GM18858 (cell line): Measurements from ENCODE around the gene LPCAT1.

Source experiments
- ATAC-seq: cut with Tn5 transposase; IDR thresholded peaks from one replicate; pipeline ENCODE4 v1.9.1; 2021; ENCODE audit not compliant: unreplicated experiment

The LPCAT1 gene

DNA sequence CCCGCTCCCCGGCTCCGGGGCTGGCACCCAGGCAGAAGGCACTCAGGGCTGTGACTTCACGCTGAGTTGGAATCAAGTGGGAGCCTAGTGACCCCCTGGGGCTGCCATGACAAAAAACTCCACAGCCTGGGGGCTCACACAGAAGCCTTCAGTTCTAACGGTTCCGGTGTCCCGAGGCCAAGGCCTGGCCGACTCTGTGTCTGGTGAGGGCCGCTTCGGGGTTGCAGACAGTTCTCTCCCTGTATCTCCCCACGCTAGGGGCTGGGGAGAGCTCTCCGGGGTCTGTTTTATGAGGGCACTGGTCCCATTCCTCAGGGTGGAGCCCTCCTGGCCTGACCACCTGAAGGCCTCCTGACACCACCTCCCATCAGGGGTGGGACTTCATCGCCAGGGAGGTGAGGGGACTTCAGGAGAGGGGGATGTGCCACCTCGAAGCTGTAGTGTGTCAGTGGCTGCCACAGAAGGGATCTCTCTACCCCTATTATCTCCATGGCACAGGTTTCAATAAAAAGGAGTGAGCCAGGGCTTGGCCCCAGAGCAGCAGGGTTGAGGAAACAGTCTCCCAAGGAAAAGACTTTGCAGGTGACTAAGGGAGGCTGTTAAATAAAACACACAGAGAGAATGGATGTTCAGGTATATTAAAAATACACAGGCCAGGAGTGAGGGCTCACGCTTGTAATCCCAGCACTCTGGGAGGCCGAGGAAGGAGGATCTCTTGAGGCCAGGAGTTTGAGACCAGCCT lies 77.0 kb downstream of the LPCAT1 start:
- ATAC-seq, result no peak

DNA sequence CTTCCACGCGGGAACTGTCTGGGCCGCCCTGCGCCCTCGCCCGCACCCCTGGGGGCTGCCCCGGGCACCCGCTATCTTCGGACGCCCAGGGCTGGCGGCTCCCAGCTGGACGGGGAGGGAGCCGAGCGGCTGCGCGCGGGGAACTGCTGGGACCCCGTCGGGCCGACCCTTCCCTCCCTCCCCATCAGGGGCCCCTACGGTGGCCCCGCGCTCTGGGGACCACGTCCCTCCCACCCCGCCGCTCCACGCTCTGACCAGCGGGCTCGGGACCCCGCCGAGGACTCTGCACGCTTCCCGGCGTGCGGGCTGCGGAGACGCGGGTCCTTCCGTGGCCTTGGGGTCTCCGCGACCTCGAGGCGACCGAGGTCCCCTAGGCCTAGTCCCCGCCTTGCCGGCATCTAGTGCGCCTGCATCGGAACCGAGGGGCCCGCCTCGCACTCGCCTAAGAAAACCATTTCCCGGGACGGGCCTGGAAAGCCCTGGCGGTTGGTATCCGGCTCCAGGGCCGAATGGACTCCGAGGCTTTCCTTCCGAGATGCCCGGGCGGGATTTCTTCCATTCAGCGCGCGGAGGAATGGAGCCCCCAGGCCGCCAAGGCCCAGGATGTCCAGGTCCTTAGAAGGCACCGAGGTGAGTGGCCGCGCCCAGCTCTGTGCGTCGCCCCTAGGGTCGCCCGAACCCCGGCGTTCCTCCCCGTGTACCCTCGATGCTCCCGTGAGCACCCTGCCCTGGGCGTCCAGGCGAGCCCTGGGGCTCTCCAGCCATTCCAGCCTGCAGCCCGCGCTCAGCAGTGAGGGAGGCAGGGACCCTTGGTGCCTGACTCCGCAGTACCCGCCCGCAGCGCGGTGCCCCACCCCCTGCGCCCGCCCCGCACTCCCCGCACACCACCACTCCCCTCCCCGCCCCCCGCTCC lies 77.8 kb downstream of the LPCAT1 start:
- no peak for ATAC-seq

DNA sequence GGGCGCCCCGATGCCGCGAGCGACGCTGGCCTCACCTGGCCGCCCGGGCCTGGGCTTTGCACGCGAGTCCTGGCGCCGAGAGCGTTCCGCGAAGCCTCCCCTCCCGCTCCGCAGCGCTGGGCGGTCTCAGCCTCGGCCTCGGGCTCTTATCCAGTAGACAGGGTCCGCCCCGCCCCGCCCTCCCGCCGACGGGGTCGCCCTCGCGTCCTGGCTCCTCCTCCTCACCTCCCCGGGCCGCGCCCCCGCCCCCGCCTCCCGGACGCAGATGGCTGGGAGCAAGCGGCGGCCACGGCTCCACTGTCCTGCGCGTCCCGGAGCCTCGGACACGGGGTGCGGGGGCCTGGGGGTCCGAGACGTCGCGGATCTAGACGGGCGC lies 78.5 kb downstream of the LPCAT1 start, which contains the start of gene SLC6A3:
Gene SLC6A3, minus strand, starts transcription at position 128 of the 376 bp plus-strand sequence. CDS start 2,243 bp downstream, outside the sequence.
- no peak for ATAC-seq

DNA sequence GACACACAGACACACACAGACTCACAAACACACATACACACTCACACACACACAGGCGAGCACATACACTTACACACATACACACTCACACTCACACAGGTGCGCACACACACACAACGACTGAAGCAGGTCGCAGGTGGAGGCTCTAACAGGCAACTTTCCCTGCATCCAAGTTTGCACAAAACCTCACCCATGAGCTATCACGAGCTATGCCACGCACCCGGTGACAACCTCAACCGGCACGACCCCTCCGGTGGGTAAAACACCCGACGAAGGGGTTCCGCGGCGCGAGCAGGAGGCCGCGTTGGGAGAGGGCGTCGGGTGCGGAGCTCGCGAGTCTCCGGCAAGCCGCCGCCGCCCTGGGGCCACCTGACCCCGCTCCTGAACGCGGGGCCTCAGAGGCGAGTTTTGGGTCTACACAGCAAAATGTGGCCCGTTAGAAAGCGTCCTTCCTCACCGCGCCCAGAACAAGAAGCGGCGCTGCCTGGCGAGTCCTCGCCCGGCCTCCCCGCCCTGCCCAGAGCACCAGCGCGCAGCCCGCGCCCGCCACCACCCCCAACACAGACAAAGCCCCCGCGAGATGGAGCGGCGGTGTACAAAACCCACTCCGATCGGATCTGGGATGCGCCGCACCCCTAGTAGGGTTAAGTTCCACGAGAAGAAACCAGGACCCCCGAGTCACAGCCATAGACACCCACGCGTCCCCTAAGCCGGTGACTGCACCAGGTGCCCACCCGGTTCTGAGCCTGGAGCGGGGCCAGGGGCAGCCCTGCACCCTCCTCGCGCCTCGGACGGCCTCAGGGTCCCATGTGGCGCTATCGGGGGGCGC lies 79.2 kb downstream of the LPCAT1 start:
- no peak for ATAC-seq

DNA sequence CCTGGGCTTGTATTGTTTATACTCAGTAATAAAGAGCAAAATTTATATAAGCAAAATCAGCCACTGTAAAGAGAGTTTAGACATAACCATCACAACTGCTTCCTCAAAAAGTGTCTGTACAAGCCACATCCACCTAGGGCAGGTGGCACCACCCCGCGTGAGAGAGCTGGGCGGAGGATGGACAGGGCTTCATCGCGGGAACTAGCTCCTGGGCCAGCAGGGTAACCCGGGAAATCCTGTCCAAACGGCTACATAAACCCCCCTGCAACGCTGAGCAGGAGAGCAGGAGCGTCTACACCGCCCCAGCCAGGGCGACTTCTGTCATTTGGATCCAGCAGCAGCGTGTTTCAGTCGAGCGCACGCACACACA lies 79.8 kb downstream of the LPCAT1 start:
- ATAC-seq, result no peak

DNA sequence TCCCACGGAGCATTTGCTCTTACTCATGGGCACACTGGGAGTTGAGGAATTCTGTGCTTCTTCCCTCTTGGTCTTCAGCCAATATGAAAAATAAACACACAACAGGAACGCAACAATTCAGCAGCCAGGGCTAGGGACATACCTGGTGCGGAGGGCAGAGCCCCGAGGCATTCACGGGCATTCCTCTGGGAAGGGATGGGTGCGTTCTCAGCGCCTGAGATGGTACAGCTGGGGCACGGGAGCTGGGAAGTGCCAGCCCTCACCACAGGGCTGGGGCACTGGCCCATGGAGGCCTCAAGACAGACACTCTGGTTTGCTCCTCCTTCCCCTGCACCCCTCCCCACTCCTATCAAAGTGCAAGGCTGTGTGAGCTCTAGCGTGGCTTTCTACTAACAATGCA lies 80.6 kb downstream of the LPCAT1 start:
- no peak for ATAC-seq

DNA sequence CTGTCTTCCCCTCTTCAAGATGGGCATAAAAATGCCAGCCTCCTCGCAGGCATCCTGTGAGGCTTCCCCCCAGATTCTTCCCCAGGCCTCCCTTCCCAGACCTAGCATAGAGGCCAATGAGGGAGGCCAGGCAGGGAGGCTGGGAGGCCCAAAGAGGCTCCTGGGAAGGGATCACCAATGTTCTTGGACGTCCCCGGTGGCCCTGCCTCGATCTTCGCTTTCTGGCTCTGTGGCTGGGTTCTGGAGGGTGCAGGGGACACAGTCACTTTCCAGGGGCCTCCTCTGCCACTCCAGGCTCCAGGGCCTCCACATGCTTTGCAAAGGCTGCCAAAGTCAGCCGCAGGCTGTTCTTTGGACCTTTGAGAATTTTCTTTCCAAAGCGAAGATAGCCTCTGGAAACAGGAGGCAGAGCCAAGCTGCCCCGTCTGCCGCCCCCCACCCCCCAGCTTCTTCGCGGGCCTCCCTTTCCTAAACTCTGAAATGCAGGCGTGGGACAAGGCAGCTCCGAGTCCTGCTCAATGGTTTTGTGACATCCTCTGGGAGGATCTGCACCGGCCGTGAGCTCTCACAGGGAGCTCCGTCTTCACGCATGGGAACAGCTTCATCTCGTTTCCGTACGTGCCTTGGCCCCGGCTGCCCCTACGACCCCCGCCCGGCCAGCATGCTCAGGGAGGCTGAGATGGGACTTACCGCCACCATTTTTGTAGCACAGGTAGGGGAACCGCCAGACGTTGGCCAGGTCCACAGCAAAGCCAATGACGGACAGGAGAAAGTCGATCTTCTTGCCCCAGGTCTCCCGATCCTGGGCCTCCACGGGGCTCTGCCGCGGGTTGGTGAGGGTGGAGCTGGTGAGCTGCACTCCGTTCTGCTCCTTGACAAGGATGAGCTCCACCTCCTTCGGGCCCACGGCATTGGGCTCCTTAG lies 81.3 kb downstream of the LPCAT1 start:
- ATAC-seq, result no peak

DNA sequence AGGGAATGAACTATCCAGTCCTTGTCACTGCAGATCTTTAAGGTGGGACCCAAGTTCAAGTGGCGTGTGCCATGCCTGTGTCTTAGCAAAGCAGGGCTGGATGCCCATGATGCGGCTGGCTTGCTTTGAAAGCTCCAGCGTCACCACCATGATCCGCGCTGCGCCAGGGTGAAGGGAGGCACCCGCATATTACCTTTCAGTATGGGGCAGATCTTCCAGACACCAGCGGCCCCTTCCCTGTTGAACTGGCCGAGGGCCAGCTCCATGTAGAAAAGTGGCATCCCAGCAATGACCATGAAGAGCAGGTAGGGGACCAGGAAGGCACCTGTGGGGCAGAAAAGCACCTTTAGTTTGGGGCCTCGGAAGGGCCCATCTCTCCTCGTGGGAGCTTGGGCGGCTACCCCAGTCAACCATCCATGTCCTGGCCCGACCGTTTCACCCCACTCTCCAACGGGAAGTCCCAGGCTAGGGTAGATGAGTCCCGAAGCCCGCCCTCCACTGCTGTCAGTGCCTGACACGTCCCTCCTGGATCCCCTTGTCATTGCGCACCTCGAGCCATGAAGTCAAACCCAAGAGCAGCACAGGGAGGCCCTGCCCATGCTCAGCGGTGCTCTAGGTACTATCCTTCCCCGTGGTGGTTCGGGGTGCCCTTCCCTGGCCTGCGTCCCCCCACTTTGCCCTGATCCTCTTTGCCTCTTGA lies 82.4 kb downstream of the LPCAT1 start:
- no peak for ATAC-seq

DNA sequence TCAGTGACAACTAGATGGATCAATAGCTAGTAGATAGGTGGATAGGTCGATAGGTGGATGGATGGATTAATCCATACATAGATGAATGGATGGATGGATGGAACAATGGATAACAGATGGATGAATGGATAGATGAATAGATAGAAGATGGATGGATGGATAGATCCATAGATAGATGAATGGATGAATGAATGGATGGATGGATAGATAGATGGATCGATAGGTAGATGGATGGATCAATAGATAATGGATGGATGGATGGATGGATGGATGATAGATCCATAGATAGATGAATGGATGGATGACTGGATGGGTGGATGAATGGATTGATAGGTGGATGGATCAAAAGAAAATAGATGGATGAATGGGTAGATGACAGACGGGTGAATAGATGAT lies 83.7 kb downstream of the LPCAT1 start:
- ATAC-seq, result no peak

DNA sequence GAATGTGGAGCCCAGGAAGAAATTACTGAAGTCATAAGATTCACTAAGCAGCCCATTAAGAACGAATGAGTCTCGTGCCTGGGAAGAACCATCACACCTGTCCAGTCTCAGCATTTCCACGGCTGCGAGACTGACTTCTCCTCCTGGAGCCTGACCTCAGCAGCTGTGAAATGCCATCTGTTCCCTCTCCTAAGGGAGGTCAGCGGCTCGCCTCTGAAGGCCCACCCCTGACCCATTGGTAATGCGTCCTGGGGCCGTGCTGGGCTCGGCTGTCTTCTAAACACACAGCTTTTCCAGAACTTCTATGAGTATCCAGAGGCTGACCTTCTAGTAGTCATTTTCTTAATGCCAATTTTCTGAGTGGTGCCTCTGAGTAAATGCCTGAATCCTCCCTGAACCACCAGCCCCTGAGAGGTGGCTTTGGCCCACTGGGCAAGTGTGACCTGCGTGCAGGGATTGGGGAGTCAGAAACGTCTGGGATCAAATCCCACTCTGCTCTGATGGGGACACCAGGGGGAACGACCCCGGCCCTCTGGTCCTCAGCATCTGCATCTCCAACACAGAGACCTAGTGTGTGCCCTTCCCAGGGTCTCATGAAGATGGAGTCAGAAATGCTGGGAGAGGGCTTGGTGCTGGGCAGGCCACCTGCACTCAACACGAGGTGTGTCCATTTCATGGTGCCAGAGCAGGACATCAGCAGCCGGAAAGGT lies 84.2 kb downstream of the LPCAT1 start:
- ATAC-seq, result no peak

DNA sequence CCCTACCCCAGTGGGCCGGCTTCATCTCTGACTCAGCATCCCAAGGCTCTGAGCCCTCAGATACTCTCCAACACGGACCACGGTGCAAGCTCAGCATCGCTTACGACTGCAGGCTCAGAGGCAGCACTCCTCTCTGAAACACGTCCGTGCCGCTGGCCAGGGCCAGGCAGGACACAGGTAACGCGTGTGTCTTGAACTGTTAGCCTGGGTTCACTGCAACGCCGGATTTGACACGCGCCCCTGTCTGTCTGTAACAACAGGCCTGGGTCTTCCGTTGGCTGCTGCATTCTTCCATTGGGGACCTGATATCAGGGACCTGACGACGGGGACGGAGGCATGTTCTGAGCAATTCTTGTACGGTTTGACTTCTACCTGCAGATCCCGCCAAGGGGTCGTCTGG lies 84.9 kb downstream of the LPCAT1 start:
- ATAC-seq, result no peak

DNA sequence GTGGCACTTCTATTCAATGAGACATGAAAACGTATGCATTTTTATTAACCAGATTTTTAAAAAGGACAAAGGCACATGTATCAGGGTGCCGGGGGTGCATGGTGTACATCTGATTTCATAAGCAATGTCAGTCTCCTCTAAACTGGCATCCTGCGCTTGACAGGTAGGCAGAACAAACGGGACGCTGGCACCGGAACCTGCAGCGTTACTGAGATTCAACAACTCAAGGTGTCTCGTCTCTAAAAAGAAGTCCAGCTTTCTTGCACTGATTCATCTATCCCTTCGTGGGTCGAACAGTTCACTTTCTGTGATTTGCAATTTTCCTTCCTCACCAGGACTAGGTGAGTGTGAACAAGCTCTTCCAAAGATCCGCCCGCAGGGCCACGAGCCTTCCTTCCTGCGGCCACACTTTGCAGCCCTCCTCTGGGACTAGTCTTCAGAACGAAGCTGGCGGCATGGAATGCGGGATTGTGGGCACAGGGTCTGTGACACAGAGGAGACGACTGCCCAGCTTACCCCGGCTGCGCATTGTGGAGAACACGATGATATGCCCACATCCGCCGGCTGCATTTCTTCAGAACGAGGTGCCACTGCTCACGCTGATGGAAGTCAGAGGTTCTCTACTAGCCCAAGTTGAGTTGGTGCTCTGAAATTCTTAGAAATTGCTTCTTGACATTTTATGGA lies 85.7 kb downstream of the LPCAT1 start:
- ATAC-seq, result no peak

DNA sequence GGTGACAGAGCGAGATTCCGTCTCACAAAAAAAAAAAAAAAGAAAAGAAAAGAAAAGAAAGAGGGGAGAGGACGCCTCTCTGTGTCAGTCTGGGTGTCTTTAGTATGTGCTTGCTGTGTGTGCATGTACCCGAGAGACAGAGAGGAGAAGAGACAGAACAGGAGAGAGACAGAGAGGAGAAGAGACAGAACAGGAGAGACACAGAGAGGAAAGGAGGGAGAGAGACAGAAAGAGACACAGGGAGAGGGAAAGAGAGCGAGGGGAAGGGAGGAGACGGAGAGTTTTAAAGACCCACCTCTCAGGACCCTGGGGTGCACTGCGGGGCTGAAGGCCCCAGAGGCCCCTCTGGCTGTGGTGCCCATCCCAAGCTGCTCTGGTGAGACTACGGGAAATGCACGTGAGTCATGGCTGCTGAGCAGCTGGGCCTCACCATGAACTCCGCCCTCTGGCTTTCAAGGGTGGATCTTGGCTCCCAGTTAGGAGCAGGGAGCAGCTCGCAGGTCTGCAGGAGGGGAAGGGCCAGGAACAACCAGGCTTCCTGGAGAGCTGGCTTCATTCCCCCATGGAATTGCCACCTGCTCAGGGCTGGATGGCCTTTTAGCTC lies 86.4 kb downstream of the LPCAT1 start:
- no peak for ATAC-seq

DNA sequence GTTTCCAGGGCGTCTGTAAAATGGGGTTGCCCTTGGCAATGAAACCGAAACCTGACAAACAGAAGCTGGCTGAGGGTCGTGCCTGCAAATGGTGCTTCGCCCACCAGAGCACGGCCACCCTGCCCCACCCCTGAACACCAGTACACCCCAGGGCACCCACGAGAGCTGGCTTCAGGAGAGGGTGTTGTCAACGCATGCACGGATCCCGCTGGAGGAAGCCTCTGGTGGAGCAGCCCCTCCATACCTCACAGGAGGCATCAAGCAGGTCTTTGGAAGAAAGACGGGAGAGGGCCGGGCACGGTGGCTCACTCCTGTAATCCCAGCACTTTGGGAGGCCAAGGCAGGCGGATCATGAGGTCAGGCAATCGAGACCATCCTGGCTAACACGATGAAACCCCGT lies 87.1 kb downstream of the LPCAT1 start:
- ATAC-seq, result no peak

DNA sequence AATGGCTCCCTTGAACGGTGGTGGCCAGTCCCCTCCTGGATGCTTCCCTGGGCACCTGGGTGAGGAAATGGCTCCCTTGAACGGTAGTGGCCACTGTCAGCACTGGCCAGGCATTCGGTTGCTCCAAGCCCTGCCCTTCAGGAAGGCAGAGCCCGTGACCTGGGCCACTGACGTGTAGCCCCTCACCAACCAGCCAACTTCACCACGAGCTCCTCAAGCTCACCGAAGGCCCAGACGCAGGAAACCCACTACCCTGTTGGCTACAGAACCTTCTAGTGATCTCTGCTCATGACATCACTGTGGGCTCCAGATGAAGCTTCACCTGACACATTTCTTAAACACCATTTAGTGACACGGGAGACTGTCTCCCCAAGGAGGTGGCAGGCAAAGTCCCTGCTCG lies 87.7 kb downstream of the LPCAT1 start:
- ATAC-seq, result no peak

DNA sequence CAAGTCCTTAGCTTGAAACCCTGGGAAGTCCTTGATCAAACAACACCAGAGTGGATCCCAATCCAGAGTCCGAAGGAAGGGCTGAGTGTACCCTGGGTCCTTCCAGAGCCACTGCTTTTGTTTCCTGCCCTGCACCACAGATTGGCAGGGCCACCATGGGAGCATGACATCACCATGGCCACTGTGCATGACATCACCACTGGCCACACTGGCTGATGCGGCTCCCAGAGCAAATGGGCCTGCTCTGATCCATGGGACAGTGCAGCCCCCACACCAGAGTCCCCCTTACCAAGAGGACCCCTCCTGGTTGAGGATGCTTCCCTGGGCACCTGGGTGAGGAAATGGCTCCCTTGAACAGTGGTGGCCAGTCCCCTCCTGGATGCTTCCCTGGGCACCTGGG lies 88.4 kb downstream of the LPCAT1 start:
- ATAC-seq, result no peak

DNA sequence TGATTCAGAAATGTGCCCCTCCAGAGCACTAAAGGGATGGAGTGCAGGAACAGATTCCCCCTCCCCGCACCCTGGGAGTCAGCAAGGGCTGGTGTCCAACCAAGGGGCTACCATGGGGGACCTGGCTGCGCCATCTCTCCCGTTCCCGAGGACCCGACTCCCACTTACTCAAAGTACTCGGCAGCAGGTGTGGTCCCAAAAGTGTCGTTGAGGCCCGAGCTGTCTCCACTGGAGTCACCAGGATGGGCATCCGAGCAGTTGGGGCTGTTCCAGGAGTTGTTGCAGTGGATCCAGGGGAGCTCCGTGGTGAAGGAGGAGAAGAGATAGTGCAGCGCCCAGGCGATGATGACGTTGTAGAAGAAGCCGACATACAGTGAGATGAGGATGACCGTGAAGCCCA lies 91.5 kb downstream of the LPCAT1 start:
- ATAC-seq, result no peak

DNA sequence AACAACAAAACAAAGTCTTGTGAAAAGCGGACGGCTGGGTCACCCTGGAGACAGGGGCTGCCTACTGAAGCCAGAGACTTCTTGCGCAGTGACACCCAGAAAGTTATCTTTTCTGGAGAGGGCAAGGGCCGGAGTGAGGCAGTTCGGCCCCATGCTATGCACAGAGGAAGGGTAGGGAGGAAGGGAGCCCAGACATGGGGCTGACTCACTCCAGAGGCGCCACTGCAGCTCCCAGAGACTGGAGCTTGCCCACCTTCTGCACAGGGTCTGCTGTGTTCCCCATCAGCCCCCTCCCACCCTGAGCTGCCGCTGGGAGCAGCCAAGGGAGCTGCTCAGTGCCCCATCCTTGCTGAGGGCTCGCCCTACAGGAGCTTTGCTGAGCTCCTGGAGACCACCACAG lies 91.9 kb downstream of the LPCAT1 start:
- no peak for ATAC-seq
